HFF-Myc (cell line): ENCODE measurements around the gene ZMYND12.
"Not testable (repeated sequence)": the region's sequence is repeated elsewhere in the genome, so short reads cannot be mapped to it uniquely, and the experiment has no call there.

Experiments
- DNase-seq: peaks from one replicate; pipeline ENCODE4 v3.0.0-alpha.2; 2011; ENCODE audit warnings: low read depth; ENCODE audit errors: extremely low read depth
- H3K4me3 ChIP-seq: replicated peaks from 2 replicates; pipeline ENCODE4 v1.5.1; 2011; ENCODE audit warnings: low read depth, mild to moderate bottlenecking, control low read depth, low read length
- TF ChIP-seq, protein P1 (sequence below): IDR thresholded peaks from 2 replicates; pipeline ENCODE4 v1.5.1; 2012; ENCODE audit warnings: mild to moderate bottlenecking, low read depth, low read length, control low read depth; ENCODE audit errors: missing control alignments

Gene ZMYND12

DNA sequence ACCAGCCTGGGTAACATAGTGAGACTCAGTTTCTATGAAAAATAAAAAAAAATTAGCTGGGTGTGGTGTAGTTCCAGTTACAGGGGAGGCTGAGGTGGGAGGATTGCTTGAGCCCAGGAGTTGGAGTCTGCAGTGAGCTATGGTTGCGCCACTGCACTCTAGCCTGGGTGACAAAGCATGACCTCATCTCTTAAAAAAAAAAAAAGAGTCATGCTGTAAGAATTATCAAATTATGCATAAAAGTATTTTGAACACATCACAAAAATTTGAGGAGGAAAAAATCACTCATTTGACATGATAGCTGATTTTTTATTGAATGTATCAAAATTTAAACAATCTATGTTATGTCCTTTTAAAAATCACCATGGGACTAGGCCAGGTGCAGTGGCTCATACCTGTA is 25.1 kb upstream of the ZMYND12 start:
- no peak for DNase-seq
- TF ChIP-seq, protein P1, sequence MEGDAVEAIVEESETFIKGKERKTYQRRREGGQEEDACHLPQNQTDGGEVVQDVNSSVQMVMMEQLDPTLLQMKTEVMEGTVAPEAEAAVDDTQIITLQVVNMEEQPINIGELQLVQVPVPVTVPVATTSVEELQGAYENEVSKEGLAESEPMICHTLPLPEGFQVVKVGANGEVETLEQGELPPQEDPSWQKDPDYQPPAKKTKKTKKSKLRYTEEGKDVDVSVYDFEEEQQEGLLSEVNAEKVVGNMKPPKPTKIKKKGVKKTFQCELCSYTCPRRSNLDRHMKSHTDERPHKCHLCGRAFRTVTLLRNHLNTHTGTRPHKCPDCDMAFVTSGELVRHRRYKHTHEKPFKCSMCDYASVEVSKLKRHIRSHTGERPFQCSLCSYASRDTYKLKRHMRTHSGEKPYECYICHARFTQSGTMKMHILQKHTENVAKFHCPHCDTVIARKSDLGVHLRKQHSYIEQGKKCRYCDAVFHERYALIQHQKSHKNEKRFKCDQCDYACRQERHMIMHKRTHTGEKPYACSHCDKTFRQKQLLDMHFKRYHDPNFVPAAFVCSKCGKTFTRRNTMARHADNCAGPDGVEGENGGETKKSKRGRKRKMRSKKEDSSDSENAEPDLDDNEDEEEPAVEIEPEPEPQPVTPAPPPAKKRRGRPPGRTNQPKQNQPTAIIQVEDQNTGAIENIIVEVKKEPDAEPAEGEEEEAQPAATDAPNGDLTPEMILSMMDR, result no peak
- H3K4me3 ChIP-seq, result no peak overlapping the region

DNA sequence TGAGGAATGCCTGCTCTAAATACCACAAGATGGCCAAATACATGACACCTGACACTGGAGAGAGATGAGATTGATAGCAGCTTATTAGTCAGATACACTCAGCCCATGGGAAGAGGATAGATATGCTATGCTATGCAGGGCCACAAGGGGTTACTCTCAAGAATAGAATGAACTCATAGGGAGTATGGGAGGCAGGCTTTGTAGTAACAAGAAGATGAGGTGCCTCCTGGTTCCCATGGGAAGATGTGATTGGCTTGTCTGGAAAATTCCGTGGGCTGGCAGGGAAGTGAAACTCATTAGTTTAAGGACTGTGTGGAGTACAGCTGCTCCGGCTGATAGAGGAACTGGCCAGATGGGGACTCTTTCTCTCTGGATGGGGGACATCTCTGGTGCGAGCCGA is 23.8 kb upstream of the ZMYND12 start:
- no peak overlapping the region for H3K4me3 ChIP-seq
- TF ChIP-seq, protein P1, result no peak
- no peak for DNase-seq

DNA sequence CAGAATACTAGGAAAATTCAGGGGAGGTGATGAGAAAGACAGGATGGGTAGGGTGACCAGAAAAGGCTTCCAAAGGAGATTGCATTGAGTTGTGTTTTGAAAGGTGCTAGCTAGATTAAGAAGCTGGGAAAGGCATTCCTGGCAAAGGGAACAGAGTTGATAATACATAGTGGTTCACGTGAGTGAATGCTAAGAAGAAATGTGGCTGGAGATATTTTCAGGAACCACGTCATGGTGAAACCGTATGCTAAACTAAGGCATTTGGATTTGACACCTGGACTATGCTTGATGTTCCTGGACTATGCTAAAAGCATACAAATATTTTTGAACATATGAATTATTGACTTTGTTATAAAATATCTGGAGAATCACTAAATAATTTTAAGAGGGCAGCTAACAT is 22.0 kb upstream of the ZMYND12 start:
- no peak for DNase-seq
- TF ChIP-seq, protein P1, result no peak
- H3K4me3 ChIP-seq, result no peak overlapping the region

DNA sequence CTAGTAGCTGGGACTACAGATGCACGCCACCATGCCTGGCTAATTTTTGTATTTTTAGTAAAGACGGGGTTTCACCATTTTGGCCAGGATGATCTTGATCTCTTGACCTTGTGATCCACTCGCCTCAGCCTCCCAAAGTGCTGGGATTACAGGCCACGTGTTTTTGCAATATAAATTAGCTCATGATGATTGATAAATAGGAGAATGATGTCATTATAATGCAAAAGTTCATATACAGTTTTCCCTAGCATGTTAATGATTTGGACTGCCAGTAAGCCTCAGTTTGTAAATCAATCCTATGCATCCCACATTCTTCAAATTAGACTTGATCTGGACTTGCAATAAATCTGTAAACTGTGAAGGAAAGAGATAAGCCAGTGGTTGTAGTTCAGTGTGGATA is 21.5 kb upstream of the ZMYND12 start:
- H3K4me3 ChIP-seq, DNase-seq: not testable (repeated sequence)

DNA sequence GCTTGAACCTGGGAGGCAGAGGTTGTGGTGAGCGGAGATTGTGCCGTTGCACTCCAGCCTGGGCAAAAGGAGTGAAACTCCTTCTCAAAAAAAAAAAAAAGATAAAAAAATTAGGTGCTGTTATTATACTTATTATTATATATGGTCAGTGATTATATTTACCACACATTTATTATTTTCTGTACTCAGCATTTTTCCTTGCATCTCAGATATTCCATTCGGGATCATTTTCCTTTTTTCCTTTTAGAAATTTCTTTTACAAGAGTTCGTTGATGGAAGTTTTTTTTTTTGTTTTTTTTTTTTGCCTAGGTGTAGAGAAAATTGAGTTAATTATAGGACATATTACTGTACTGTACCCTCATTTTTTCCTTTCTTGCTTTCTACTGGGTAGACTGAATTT is 20.8 kb upstream of the ZMYND12 start:
- TF ChIP-seq, protein P1, result no peak
- DNase-seq, result no peak
- H3K4me3 ChIP-seq, result no peak overlapping the region

DNA sequence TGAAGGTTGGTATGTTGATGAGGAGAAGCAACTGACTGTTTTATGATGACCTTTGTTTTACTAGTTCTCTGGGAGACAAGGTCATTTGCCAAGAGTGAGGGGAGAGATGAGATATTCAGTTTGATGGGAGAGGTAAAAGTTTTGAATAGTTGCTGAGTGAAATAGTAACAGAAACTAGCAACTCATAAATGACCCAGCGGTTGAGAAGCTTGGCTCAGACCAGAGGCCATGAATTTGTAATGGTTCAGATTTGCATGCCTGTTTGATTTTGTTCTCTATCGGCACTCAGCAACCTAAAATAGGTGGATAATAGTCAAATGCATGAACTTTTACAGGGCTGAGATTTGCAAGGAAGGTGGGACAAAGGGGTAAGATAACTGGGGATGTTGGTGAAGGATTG is 13.9 kb upstream of the ZMYND12 start:
- no peak overlapping the region for H3K4me3 ChIP-seq
- TF ChIP-seq, protein P1, result no peak
- DNase-seq, result no peak

DNA sequence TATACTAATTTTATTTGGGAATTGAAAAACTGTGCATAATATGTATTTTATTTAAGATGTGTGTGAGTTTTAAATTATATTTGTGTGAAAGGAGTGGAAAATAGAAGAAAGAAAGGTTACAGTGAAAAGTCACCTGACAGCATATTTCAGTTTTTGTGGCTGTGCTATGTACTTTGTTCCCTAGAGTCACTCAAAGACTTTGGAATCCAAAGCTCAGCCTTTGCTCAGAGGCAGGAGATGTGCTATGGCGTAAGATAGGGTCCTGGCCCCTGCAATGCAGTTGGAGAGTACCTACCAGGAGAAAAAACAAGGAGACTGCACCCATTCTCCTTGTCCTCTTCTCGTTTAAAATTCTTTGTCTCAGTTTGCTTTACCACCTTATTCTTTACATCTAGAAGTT is 10.2 kb upstream of the ZMYND12 start:
- TF ChIP-seq, protein P1, result no peak
- H3K4me3 ChIP-seq, result no peak overlapping the region
- no peak for DNase-seq
